CD4-positive, alpha-beta T cell treated with Interleukin-2 at 100 ng/mL for 4 hours (primary cell): Measurements from ENCODE around the gene TMEM260.

Source experiments
- DNase-seq: peaks from one replicate; pipeline ENCODE4 v3.0.0-alpha.2; 2020; ENCODE audit warnings: low spot score

TMEM260 gene

GRCh38 chr14:56579345-56580220, at the start of gene TMEM260:
Gene TMEM260, plus strand, starts transcription at chr14:56579798. Its CDS starts 117 bp downstream, at chr14:56579915.
- peak; percentile 94 for DNase-seq

GRCh38 chr14:56532546-56532945, 47.1 kb upstream of the TMEM260 start:
- no peak for DNase-seq

- DNase-seq = no peak
Observed at GRCh38 chr14:56534656-56535055, 44.9 kb upstream of the TMEM260 start.

- no peak for DNase-seq
Observed at GRCh38 chr14:56539862-56540261, 39.7 kb upstream of the TMEM260 start.

- DNase-seq = no peak
Observed at GRCh38 chr14:56543436-56543835, 36.2 kb upstream of the TMEM260 start.

- DNase-seq = no peak
Observed at GRCh38 chr14:56549721-56550120, 29.9 kb upstream of the TMEM260 start.

- no peak for DNase-seq
Observed at GRCh38 chr14:56552615-56553014, 27.0 kb upstream of the TMEM260 start.

GRCh38 chr14:56554301-56554700, 25.3 kb upstream of the TMEM260 start:
- DNase-seq = no peak

GRCh38 chr14:56555921-56556570, 23.6 kb upstream of the TMEM260 start:
- DNase-seq = no peak

- DNase-seq = no peak
Observed at GRCh38 chr14:56559182-56559581, 20.4 kb upstream of the TMEM260 start.

GRCh38 chr14:56561606-56562005, 18.0 kb upstream of the TMEM260 start:
- no peak for DNase-seq

- no peak for DNase-seq
Observed at GRCh38 chr14:56562883-56563282, 16.7 kb upstream of the TMEM260 start.

- no peak for DNase-seq
Observed at GRCh38 chr14:56569174-56569573, 10.4 kb upstream of the TMEM260 start.

GRCh38 chr14:56570295-56570694, 9.3 kb upstream of the TMEM260 start:
- no peak for DNase-seq

- DNase-seq = no peak
Observed at GRCh38 chr14:56580221-56580711, 668 bp downstream of the TMEM260 start.

GRCh38 chr14:56581041-56581727, 1.6 kb downstream of the TMEM260 start:
- DNase-seq = no peak

GRCh38 chr14:56585461-56586084, 6.0 kb downstream of the TMEM260 start:
- DNase-seq = no peak

- DNase-seq = no peak
Observed at GRCh38 chr14:56587701-56588100, 8.1 kb downstream of the TMEM260 start.

- no peak for DNase-seq
Observed at GRCh38 chr14:56590535-56590960, 10.9 kb downstream of the TMEM260 start.

- DNase-seq = no peak
Observed at GRCh38 chr14:56592746-56593544, 13.3 kb downstream of the TMEM260 start.

- DNase-seq = no peak
Observed at GRCh38 chr14:56594428-56594827, 14.8 kb downstream of the TMEM260 start.
